GM18520 (cell line): ENCODE results near the gene ALOXE3.
"Not testable (repeated sequence)": the region's sequence is repeated elsewhere in the genome, so short reads cannot be mapped to it uniquely, and the experiment has no call there.

ENCODE experiments used
- ATAC-seq: cut with Tn5 transposase; IDR thresholded peaks from one replicate; pipeline ENCODE4 v1.9.1; 2021; ENCODE audit not compliant: unreplicated experiment

ALOXE3 gene

DNA sequence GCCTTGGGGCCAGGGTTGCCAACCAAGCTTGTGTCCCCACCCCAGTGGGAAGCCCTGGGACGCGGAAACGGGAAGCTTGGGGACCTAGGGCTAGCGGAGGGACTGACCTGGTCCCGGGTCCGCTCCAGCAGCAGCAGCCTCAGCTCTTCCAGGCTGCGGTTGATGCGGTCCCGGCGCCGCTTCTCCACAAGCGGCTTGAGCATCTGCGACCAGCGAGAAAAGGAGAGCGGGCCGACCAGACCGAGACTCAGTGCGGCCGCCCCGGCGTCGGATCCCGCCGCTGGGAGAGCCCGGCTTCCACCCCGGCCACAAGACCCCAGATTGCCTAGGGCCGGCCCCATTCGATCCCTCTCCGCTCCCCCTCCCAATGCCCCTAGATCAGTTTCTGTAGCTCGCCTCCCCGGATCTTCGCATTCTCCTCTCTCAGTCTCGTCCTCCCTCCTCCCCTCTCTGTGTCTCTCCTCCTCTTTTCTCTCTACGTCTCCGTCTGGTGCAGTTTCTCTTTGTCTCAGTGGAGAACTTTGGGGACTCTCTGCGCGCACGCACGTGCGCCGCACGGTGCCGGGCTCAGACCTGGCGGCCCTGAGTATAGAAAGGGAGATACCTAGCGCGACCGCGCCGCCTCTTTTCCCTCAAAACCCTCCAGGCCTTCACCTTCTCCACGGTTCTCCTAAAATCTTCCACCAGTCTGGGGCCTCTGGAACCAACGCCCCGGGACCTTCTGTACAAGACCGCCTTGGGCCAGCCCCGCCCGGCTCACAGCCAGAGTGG, 4.8 kb upstream of the ALOXE3 start:
- no peak for ATAC-seq

DNA sequence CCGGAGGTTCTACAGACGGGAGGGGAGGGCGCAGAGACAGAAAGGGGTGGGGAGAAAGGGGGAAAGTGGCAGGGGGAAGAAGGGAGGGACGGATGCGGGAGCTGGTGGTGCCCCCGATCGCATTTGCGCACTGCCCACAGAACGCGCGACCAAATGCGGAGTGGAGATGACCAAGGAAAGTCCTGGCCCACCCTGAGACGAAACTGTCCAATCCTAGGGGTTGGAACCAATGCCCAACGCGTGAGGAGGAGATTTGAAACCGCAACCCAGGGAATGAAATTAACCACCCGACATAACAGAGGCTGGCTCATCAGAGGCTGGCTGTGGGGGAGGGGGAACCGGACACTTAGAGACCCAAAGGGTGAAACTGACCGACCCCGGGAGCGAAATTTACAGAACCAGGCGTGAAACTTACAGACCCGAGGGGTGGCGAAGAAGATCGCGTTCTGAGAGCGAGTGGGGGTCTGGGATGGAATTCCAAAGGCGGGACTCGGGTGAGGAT, 4.2 kb upstream of the ALOXE3 start:
- no peak for ATAC-seq

DNA sequence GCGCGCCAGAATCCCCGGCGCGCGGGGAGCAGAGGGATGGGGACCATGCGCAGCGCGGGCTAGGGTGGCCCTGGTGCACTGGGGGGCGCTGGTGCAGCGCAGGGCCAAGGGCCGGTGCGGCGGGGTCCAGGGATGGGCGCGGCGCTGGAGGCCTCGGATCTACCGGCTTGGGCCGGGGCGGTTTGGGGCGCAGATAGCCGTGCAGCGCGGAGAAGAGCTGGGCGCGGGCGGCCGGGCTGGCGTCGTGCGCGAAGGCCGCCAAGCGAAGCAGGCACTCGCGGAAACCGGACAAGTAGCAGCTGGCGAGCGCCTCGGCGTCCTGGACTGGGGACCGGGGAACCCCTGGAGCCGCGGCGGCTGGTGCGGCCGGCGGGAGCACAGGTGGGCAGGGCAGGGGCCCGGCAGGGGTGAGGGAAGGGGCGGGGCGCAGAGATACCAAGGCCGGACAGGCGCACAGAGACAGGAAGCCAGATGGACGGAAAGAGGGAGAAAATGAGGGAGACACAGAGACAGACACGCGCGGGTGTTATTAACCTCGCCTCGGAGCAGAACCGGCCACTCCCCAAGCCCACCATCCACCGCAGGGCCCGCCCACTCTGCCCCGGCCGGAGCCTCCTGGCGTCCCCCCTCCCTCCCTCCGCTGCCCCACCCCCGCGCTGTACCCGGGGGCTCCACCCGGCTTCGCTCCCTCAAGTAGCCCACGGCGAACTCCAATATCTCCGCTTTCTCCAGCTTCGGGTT, 3.5 kb upstream of the ALOXE3 start:
- ATAC-seq, result peak; percentile 17

DNA sequence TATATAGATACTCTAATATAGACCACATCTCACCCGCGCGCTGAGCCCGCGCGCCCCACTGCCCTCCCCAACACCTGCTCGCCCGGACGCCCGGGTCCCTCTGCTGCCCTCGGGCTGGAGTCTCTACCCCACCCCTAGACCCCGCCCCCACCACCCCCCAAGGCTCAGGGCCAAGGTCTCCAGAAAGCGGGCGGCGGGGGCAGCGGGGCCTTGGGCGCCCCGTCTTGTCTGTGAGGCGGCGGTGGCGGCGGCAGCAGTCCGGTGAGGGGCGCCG, 3.0 kb upstream of the ALOXE3 start:
- no peak for ATAC-seq

DNA sequence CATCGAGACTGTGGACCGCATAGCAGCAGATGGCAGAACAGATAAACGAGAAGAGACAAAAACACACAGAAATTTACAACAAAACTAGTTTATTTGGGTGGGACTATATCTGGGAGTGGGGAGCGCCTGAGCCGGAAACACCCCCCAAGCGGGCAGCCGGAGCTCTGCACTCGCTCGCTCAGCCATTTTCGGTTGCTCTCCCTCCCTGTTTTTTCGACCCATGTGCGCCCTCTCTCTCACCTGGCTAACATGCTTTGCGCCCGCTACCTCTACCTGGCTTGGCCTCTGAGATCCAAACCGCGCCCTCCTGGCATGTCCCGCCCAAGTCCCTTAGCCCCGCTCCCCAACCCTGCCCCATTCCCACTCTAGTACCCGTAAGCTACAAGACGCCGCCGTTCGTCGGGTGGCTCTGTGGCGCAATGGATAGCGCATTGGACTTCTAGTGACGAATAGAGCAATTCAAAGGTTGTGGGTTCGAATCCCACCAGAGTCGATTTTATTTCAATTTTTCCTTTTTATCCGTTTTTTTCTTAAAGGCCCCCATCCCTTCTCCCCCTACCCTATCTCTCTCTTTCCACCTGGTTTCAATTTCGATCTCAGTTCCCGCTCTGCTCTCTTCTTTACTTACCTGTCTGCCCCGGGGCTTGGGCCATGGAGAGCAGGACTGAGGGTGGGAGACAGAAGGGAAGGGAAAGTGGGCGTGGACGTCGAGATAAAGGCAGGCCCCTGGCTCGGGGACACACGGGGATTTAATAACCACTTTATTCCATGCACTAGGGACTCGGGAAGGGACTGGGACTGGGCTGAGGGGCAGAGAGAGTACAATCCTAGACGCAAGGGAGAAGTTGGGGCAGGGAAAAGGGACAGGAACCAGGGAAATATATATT, 2.4 kb upstream of the ALOXE3 start:
- no peak for ATAC-seq

DNA sequence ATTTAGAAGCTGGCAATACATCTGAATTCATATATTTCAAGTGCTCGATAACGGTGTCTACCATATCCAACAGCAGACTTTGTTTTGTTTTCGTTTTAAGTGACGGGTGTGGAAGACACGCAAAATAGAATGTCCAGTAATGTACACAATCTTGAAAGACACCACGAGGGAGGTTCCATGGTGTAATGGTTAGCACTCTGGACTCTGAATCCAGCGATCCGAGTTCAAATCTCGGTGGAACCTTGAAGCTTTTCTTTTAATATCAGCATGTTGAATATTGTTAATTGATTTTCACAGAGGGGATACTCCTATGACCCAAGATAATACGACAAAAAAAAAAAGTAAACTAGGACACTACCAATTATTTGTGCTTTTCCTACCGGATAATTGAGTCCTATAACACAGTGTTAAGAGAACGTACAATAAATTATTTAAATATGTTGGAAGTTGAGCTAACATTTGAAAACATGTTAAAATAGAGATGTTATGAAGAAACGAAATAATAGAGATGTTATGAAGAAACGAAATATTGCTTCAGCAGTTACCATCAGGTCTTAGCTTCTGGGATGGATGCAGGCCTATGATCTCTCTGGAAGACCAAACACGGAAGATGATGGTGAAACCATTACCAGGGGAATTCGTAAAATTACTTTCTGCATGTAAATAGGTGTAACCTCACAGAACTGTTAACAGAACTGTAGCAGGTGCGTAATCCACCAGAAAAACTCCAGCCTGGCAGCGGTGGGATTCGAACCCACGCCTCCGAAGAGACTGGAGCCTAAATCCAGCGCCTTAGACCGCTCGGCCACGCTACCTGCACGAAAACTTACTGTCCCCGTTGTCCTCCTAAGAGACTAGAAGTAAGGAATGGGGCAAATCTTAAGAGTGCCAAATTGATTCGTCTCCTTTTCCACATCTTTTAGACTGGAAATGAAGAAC, 1.5 kb upstream of the ALOXE3 start:
- peak; percentile 29 for ATAC-seq

DNA sequence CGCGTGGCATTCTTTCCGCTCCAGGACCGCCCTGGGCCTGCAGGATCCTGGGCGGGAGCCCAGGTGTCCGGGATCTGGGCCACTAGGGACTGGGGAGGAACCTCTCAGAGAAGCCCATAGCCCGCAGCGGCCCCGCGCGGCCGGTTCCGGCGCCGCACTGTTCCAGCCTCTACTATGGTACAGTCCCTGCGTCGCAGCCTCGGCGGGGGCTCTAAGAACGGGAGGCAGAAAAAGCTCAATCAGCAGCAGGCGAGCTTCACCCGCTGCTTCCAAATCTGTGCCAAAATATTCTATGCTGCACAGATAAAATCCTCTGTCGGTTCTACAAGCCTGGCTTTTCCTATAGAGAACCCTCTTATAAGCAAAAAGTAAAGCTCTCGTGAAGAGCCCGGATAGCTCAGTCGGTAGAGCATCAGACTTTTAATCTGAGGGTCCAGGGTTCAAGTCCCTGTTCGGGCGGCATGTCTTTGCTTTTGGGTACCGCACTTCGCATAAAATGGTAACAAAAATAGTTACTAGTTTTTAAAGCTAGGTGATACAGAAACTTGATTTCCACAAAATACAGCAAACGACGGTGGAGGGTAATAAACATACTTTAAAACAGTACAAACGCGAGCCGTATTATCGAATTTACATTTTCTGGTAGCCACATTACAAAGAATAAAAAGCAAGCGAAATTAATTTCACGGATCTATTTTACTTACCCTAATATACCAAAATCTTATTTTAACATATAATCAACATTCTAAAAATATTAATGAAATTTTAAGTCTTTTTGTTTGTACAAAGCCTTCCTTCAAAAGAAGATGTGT, 661 bp upstream of the ALOXE3 start:
- ATAC-seq, result peak; percentile 22

DNA sequence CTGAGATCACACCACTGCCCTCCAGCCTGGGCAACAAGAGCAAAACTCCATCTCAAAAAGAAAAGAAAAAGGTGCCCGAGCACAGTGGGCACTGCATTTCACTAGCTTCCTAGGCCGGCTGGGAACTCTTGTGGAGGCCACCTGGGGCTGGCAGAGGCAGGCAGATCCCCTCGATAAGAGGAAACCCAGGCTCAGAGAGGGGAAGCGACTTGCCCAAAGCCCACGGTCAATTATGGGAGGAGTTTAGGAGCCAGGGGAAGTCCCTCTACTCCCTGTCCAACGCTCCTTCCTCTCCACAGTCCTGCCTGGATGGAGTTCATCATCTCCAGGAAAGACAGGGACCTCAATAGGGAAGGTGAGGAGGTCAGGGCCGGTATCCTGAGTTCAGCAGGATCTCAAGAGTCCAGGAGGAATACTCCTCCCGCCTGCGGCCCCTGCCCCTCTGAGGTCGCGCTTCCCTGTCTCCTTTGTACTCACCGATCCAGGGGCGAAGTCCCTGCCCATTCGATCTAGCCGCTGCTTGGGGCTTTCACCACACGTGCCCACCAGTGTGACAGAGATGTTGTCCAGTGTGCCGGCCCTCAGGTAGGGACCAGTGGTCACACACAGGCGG, 841 bp downstream of the ALOXE3 start:
- ATAC-seq, result no peak

DNA sequence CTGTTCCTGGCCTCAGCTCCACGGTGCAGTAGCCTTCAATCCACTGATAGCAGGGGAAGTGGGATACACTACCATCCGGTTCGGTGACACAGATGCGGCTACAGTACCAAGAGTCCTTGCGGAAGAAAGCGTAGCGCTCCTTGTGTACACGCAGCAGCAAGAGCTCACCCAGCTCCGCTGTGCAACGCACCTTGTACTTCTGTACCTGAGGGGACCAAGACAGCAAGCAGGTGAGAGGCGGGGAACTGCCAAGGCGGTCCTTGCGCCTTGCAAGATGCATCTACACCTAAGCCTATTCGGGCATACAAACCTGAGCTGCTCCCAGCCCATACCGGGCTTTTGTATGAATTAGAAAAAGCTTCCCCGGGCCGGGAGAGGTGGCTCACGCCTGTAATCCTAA, 1.5 kb downstream of the ALOXE3 start:
- ATAC-seq, result no peak

DNA sequence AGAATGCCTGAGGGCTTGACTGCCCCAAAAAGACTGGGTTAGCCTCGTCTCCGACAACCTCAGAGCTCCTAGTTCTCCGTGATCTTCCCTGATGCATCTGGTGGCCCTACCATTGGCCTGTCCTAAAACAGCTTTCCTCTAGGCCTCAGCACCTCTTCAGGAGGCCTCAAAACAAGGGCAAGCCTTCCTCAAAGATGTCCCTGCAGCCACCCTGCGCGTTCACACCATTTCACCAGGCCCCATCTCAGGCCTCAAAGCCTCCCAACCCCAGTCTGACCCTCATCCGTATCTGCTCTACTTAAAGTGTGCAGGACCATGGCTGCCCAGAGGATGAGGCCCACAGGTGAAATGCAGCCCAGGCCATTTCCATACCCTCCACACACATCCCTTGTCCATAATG, 7.4 kb downstream of the ALOXE3 start:
- no peak for ATAC-seq

DNA sequence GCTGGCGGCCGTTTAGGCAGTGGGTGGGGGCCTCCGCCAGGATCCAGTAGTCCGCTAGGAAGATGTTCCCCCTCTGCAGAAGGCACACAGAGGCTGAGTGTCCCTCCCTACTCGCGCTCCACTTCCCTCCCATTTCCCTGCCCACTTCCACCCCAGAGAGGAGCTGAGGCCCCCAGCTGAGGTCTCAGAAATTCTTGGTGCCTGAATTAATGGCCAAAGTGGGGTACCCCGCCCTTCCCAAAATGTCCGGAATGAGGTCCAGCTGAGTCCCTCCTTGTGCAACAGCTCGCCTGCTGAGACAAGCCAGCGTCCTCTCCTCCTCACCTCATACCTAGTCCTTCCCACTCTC, 7.9 kb downstream of the ALOXE3 start:
- no peak for ATAC-seq

DNA sequence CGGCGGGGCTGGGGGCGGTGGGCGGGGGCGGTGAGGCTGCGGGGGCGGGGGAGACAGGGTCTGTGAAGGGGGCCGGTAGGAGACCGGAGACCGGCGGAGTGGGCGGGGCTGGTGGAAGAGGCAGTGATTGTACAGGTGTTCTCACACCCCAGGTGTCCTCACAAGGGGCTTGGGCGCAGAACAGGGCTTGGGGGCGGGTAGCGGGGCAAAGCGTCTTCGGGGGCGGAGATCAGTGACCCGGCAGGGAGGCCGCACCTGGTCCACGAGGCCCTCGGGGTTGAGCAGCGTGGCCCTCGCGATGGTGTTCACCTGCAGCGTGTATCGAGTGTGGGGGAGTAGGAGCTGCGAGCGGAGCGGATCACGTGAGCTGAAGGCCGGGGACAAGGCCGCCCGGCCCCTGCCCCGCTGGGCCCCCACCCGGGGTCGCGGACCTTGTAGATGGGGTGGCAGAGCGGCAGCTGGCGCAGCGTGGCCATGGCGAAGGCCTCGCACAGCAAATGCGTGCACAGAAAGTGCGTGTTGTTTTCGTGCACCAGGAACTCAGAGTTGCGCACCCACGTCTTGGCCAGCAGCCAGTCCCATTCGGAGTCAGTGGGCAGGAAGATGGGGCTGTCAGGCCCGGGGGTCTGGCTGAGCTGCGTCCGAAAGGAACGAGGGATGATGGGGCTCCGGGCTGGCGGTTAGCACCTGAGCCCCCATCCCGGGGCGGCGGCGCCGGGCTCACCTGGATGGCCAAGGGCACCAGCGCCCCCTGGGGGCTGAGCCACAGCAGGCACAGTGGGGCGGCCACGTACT, 8.5 kb downstream of the ALOXE3 start:
- ATAC-seq, result no peak

DNA sequence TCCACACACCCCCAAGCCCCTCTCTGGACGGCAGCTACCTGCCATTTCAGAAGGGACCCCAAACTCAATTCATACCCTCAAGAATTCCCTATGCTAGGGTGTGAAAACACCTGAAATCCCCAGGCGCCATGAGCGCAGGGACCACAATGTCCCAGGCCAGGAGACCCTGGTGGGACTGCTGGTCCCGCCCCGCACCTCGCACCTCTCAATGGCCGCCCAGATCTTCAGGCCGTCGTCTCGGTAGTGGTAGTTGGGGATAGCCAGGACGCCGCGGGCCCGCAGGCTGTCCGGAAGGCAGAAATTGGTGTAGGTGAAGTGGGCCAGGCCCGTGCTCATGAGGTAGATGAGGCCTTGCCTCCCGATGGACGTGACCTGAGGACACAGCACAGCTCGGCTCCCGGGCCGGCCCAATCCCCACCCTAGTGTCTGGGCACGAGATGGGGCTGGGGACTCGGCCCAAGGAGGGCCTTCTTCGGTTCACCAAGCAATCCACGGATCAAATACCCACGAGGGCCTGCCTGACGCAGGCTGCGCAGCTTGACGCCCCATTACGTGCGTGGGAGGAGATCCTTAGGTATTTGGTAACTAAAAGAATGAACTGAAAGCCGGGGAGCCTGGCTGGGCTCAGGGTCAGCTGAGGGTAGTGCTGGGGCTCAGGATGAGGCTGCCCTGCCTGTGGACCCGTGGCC, 9.2 kb downstream of the ALOXE3 start:
- no peak for ATAC-seq

DNA sequence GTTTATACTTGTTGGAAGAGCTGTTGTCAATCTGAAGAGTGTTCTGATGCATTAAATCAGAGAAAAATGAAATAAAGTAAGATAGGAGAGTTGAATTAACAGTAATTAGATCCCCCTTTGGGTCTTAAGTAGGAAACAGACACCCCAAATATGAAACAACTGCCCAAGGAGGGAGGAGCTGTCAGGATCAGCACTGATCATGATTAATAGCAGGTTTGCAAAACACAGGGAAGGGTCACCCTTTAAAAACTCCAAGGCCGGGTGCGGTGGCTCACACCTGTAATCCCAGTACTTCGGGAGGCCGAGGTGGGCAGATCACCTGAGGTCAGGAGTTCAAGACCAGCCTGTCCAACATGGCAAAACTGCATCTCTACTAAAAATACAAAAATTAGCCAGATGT, 11.3 kb downstream of the ALOXE3 start:
- not testable (repeated sequence) for ATAC-seq

DNA sequence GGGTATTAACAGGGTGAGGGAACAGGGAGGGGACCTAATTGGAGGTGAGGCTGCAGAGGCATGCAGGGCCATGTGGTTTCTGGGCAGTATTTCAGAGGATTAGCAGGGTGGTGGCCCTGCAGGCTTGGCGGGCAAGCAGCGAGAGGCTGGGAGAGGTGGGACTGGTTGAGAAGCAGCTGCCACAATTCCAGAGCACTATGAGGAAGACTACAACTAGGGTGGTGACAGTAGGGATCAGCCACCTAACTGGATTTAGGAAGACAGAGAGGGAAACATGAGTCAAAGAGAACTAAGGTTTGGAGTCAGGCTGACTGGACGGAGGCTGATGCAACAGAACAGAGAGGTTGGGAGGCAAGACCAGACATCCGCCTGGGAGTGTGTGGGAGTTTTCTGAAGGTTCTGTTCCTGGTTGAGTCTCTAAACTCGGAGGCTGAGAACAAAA, 12.3 kb downstream of the ALOXE3 start:
- no peak for ATAC-seq

DNA sequence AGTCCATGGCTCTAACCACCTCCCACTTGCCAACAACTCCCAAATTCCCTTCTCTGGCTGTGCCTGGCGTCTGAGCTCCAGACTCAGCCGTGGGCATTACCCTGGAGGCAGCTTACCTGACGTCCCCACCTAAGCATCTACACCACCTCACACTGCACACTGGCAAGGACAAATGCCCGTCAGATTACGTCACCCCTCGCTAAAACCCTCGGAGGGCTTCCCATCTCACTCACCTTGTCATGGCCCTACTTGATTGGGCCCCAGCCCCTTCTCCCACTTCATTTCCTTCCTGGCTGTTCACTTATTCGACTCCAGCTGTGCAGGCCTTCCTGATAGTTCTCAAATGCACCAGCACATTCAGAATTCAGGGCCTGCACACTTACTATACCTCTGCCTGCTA, 13.4 kb downstream of the ALOXE3 start:
- ATAC-seq, result no peak

DNA sequence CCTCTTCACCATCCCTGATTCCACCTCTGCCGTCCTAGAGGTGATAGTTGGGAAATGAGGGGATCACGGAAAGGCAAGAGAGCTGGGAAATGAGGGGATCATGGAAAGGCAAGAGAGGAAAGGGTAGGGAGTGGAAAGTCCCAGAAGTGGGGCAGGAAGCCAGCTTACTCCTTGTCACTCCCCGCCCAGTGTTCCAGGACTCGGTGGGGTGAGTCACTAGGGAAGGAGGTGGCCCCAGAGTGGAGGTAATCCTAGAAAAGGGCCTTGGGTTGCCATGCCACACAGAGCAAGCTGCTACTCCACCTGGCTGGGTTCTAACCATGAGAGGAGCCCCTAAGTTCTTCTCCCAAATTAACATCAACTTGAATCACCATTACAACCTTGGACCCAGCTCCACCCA, 14.8 kb downstream of the ALOXE3 start:
- ATAC-seq, result no peak

DNA sequence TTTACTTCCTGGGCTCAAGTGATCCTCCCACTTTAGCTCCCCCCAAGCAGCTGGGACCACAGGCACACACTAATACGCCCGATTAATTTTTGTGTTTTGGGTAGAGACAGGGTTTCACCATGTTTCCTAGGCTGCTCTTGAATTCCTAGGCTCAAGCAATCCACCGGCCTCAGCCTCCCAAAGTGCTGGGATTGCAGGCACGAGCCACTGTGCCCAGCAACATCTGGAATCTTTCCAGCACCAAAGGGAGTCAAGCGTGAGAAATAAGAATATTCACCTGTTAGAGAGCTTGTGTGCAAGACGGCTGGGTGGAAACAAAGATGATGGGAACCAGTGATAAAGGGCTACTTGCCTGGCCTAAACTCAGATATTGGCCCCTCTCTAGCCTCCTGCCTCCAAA, 16.6 kb downstream of the ALOXE3 start:
- ATAC-seq, result no peak
